Nephron (organoid): ENCODE results near the gene S100A6.
A peak's percentile ranks its signal among the peaks of the same experiment; 100 is the strongest.

Source experiments
- H3K27ac Mint-ChIP-seq, 3 experiments: 2 replicates each; pipeline ENCODE4 v1.8.0; 2020; ENCODE audit warnings: mixed read lengths in 3 of 3, mild to moderate bottlenecking in 2 of 3, moderate library complexity in 1 of 3
- H3K27me3 Mint-ChIP-seq: 2 replicates; pipeline ENCODE4 v1.8.0; 2021; ENCODE audit warnings: low read depth, mild to moderate bottlenecking, moderate library complexity, mixed read lengths
- H3K36me3 Mint-ChIP-seq: 2 replicates; pipeline ENCODE4 v1.8.0; 2020; ENCODE audit warnings: low read depth, mixed read lengths
- H3K4me1 Mint-ChIP-seq: 2 replicates; pipeline ENCODE4 v1.8.0; 2020; ENCODE audit warnings: mixed read lengths
- H3K4me3 Mint-ChIP-seq, 3 experiments: 2 replicates each; pipeline ENCODE4 v1.8.0; 2020; ENCODE audit warnings: mild to moderate bottlenecking in 3 of 3, mixed read lengths in 3 of 3, moderate library complexity in 2 of 3
- H3K9me3 Mint-ChIP-seq: 2 replicates; pipeline ENCODE4 v1.8.0; 2020; ENCODE audit warnings: mixed read lengths
- TF ChIP-seq, protein P1 (sequence below), 3 experiments: fragments of 200-600 bp; sonication (generic); IDR thresholded peaks; one replicate each; pipeline ENCODE4 v1.5.0; 2021; ENCODE audit warnings: antibody characterized with exemption in 3 of 3; ENCODE audit not compliant: unreplicated experiment in 3 of 3

The S100A6 gene

GRCh38 chr1:153536012-153536670, 350 bp upstream of the S100A6 start:
- H3K27me3 Mint-ChIP-seq = peaks cover 4% of the 10 kb centered on the region
- peak overlapping the region; percentile 68 to 71 (median 70) for H3K4me3 Mint-ChIP-seq
- TF ChIP-seq, protein P1, sequence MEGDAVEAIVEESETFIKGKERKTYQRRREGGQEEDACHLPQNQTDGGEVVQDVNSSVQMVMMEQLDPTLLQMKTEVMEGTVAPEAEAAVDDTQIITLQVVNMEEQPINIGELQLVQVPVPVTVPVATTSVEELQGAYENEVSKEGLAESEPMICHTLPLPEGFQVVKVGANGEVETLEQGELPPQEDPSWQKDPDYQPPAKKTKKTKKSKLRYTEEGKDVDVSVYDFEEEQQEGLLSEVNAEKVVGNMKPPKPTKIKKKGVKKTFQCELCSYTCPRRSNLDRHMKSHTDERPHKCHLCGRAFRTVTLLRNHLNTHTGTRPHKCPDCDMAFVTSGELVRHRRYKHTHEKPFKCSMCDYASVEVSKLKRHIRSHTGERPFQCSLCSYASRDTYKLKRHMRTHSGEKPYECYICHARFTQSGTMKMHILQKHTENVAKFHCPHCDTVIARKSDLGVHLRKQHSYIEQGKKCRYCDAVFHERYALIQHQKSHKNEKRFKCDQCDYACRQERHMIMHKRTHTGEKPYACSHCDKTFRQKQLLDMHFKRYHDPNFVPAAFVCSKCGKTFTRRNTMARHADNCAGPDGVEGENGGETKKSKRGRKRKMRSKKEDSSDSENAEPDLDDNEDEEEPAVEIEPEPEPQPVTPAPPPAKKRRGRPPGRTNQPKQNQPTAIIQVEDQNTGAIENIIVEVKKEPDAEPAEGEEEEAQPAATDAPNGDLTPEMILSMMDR (IDR thresholded peaks at IDR 0.05; ENCODE audit: unreplicated experiment in 3 of 3) = no peak
- H3K36me3 Mint-ChIP-seq = no peaks in the 10 kb centered on the region
- peaks cover 48% of the 10 kb centered on the region for H3K4me1 Mint-ChIP-seq
- peak overlapping the region in 1 of 3 experiments; percentile 31 for H3K27ac Mint-ChIP-seq
- H3K9me3 Mint-ChIP-seq = no peaks in the 10 kb centered on the region

DNA sequence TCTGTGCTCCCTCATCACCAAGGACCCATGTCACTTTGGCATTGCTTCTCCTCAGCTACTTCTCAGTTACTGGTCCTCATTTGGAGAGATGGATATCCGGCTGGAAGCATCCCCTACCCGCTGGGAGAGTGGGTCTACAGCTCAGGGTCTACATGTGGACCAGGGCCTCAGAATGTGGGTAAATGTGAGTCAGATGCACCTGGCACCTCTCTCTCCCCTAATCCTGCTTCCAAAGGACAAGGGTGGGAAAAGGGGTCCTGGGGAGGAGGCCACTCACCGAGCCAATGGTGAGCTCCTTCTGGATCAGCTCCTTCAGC, 908 bp downstream of the S100A6 start:
- H3K36me3 Mint-ChIP-seq = no peaks in the 10 kb centered on the region
- H3K9me3 Mint-ChIP-seq = no peaks in the 10 kb centered on the region
- H3K4me3 Mint-ChIP-seq = peak overlapping the region in 1 of 3 experiments; percentile 15
- no peak overlapping the region for H3K27ac Mint-ChIP-seq
- peaks cover 38% of the 10 kb centered on the region for H3K4me1 Mint-ChIP-seq
- TF ChIP-seq, protein P1 (IDR thresholded peaks at IDR 0.05; ENCODE audit: unreplicated experiment in 3 of 3) = no peak
- H3K27me3 Mint-ChIP-seq = peaks cover 4% of the 10 kb centered on the region

GRCh38 chr1:153534226-153534924, 1.4 kb downstream of the S100A6 start:
- peaks cover 4% of the 10 kb centered on the region for H3K27me3 Mint-ChIP-seq
- peak overlapping the region in 2 of 3 experiments; percentile 19 to 34 for H3K4me3 Mint-ChIP-seq
- peaks cover 38% of the 10 kb centered on the region for H3K4me1 Mint-ChIP-seq
- H3K9me3 Mint-ChIP-seq = no peaks in the 10 kb centered on the region
- no peaks in the 10 kb centered on the region for H3K36me3 Mint-ChIP-seq
- H3K27ac Mint-ChIP-seq = peak overlapping the region in 1 of 3 experiments; percentile 38
- TF ChIP-seq, protein P1 (IDR thresholded peaks at IDR 0.05; ENCODE audit: unreplicated experiment in 3 of 3) = no peak

DNA sequence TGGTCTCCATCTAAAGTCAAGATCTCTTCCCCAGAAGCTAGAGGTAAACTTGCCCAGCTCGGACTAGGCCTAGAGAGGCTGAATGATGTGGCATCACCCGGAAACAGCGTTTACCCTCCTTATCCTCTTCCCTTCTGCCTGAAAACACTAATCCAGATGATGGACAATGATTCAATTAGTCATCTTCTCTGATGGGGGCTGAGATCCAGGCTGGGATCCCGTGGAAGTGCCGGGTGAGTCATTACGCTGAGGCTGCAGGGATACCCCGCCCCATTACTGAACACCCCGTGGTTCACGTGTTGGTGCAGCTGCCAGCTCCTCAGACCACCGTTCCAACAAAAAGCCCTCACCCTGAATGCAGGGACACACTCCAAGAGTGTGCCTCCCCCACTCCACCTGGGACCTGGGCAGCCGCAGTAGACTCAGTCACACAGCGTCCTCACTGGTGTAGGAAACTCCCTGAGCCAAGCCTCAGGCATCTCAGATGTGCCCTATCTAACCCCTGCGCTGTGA, 2.0 kb downstream of the S100A6 start:
- Mint-ChIP-seq H3K9me3 (no peaks in the 10 kb centered on the region), H3K27ac (peak overlapping the region in 2 of 3 experiments; percentile 25 to 38)

DNA sequence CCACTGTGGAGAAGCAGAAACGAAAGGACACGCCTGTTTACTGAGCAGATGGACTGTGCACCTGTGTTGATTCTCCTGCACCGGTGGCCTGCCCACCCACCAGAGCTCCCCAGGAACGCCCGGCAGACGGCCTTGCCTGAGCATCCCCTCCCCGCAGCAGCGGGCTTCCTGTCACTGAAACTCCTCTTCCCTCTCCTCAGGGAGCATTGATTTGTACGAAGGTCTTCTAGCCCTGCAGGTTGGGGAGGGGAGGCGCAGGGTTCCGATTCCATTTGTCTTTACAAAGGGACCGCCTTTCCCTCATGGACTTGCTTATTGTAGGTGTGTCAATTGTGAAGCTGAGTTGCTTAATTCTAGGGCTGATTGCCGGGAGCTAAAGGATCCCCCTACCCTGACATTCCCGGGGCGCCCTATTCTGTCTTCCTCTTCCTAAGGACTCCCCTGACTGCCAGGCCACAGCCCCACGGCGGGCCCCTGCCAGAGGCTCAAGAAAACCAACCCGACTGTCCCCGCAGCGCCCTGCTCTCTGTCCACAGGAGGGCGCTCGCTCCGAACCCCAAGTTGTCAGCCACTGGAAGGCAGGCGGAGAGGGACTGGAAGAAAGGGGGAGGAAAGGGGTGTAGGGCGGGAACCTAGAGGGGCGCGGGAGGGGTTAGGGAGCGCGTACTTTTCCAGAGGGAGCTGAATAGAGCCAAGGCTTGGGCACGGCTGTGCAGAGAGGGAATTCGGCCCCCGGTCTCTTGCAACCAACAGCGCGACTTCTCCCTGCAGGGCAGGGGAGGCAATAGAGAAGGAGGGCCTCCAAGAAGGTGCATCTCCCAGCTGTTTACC, 2.8 kb downstream of the S100A6 start:
- peaks cover 4% of the 10 kb centered on the region for H3K27me3 Mint-ChIP-seq
- TF ChIP-seq, protein P1 (IDR thresholded peaks at IDR 0.05; ENCODE audit: unreplicated experiment in 3 of 3) = peak; percentile 78 to 87 (median 79)
- H3K9me3 Mint-ChIP-seq = no peaks in the 10 kb centered on the region
- no peaks in the 10 kb centered on the region for H3K36me3 Mint-ChIP-seq
- peaks cover 38% of the 10 kb centered on the region for H3K4me1 Mint-ChIP-seq
- peak overlapping the region; percentile 17 to 82 (median 38) for H3K27ac Mint-ChIP-seq
- H3K4me3 Mint-ChIP-seq = peak overlapping the region; percentile 40 to 61 (median 52)

More for the DNA sequence above, 2.0 kb downstream of the S100A6 start:
- H3K4me3 Mint-ChIP-seq = peak overlapping the region in 2 of 3 experiments; percentile 31 to 61
- TF ChIP-seq, protein P1 (IDR thresholded peaks at IDR 0.05; ENCODE audit: unreplicated experiment in 3 of 3) = no peak
- peaks cover 38% of the 10 kb centered on the region for H3K4me1 Mint-ChIP-seq
- no peaks in the 10 kb centered on the region for H3K36me3 Mint-ChIP-seq
- H3K27me3 Mint-ChIP-seq = peaks cover 4% of the 10 kb centered on the region
